Spleen (tissue), 7 donors: Measurements from ENCODE around the gene DSC1.

Source experiments
- CTCF ChIP-seq, 11 experiments: fragments of 200-600 bp in 7 of 11; fragments of 450-650 bp in 4 of 11; sonication (generic) in 4 of 11; IDR thresholded peaks in 8 of 11; conservative IDR thresholded peaks in 3 of 11; 1 replicate in 7 of 11; 2 replicates in 4 of 11; pipeline versions ENCODE4 v1.4.0 to v1.8.0; 2016 to 2021; ENCODE audit warnings: antibody characterized with exemption in 11 of 11, inconsistent platforms in 4 of 11, mild to moderate bottlenecking in 1 of 11
- POLR2A ChIP-seq, 3 donors: fragments of 450-650 bp; IDR thresholded peaks; one replicate each; pipeline ENCODE4 v1.5.1; 2017; ENCODE audit warnings: antibody characterized with exemption in 3 of 3, mild to moderate bottlenecking in 1 of 3
- POLR2AphosphoS5 ChIP-seq, 3 donors: sonication (generic); formaldehyde crosslinking; IDR thresholded peaks; one replicate each; pipeline ENCODE4 v1.5.1; 2017; ENCODE audit warnings: antibody characterized with exemption in 3 of 3
- donor health status: DM: no; HTN: no; CAD: no; lungs with moderate emphysema.
- donor health status: DM: no; HTN: no; CAD: no.
- donor health status: DM: no; HTN: no; CAD: no.

GRCh38 chr18:31156821-31157763, 5.6 kb downstream of the DSC1 start:
- TF ChIP-seq CTCF (IDR thresholded peaks at IDR 0.05 in 8 of 11, conservative IDR thresholded peaks at IDR 0.05 in 3 of 11) = no peak
- TF ChIP-seq POLR2A (IDR thresholded peaks at IDR 0.05) = no peak
- TF ChIP-seq POLR2AphosphoS5 (IDR thresholded peaks at IDR 0.05) = no peak
